ENCODE measurements around the gene LEPR.

LEPR gene

DNA sequence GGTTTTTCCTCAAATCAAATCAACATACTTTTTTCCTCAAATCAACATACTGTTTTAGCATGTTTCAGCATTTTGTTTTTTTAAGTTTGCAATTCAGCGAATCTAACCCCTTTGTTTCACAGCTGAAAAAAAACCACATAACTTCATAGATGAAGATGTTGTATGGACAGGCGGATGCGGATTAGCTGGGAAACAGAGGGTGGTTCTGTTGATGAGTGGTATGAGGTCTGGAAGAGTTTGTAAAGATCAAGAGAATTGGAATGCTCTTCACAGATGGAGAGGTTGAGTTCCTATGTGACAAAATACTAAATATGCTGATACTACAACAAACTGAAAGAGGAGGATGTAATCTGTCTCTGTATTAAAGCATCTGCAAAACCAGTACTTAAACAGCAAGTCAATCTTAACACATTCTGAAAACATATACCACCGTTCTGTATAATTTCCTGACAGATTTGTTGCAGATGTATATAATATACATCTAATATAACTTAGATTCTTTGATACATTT, 10.6 kb upstream of the LEPR start:
- no peak for DNase-seq

GRCh38 chr1:65412256-65412983, 8.0 kb upstream of the LEPR start:
- DNase-seq: no peak

GRCh38 chr1:65412984-65413375, 7.5 kb upstream of the LEPR start:
- DNase-seq: no peak

- no peak for DNase-seq
Measured at GRCh38 chr1:65414538-65414937, 5.9 kb upstream of the LEPR start.

DNA sequence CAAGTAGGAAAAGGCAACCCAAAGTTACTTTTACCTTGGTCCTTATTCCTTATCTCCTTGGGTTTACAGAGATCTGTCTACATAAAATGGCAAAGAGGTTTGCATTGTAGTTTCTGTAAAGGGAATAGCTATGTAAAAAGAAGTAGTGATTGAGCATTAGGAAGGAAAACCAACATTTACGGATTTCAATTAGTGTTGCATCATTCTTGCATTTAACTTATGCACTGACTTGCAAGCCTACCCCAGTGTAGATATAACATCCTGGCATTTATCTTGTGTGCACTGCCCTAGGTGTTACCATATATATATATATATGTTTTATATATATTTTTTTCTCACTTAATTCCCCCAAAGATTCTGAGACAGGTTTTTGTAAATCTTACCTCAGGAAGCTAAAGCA, 3.7 kb upstream of the LEPR start:
- no peak for DNase-seq

- no peak for DNase-seq
Measured at GRCh38 chr1:65417729-65418128, 2.7 kb upstream of the LEPR start.

GRCh38 chr1:65418522-65419185, 1.8 kb upstream of the LEPR start:
- DNase-seq: no peak

GRCh38 chr1:65419681-65420589, 533 bp upstream of the LEPR start:
- DNase-seq: peak; percentile 94

GRCh38 chr1:65421351-65422025, 1.0 kb downstream of the LEPR start:
- no peak for DNase-seq

DNA sequence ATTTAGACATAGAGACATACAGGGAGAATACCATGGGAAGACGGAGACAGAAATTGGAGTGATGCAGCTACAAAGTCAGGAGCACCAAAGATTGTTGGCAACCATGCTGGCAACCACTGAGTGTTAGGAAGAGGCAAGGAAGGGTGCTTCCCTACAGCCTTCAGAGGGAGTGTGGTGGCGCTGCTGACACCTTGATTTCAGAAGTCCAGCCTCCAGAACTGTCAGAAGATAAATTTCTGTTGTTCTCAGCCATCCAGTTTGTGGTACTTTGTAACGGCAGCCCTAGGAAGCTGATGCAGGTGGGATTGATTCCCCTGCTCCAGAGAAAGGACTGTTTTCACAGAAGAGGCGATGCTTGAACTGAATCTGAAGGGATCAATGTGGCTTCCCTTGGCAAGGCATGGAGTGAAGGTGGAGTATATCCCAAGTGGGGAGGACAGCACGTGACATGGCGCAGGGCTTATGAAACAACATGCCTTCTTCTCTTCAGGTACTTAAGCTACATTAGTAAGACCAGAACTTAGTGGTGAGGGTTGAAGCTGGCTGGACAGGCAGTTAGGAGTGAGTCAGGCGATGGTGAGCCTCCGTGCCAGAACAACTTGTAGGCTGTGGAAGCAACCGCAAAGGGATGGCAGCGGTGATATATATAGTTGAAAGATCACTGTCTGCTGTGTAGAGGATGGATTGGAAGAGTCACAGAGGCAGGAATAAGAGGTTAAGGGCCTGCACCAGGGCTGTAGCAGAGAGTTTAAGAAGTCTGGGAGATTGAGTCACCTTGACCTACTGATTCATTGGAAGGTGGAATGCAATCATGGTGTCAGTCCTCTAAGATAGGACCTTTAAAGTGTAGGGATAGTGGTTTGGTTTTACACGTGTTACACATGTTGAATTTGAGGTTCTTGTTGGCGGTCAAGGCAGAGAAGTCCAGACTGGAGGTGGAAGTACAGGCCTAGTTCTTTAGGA, 2.1 kb downstream of the LEPR start:
- no peak for DNase-seq

DNA sequence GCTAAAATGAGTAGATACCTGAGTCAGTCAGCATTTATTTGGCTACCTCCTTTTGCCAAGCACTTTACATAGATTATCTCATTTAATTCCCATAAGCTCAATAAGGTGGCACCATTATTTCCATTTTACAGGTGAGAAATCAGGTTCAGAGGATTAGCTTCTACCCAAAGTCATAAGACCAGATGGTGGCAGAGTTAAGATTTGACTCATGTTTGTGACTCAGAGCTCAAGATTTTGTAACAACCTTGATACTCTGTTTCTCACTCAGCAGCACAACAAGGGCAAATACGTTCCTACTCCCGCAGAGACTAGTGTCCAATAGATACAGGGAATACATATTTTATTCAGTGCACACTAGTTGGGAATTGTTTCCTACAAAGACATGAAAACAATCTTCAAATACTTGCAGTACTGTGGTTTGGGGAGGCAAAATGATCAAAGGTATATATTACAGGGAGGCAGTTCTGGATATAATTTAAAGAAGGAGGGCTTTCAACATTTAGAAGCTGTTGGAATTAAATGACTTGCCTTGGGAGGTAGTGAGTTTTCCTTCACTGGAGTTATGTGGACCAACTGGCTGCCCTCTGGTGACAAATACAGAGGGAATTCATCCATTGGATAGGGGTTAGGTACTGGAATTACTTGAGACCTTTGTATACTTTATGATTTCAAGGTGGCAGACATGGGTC, 3.6 kb downstream of the LEPR start:
- no peak for DNase-seq

DNA sequence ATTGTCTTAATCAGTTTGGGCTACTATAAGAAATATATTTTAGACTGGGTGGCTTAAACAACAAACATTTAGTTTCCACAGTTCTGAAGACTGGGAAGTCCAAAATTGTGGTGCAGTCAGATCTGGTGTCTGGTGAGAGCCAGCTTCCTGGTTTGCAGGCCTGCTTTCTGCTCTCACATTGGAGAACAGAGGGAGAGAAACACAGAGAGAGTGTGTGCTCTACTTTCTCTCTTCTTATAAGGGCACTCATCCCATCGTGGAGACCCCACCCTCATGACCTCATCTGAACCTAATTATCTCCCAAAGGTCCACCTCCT, 4.1 kb downstream of the LEPR start:
- no peak for DNase-seq

DNA sequence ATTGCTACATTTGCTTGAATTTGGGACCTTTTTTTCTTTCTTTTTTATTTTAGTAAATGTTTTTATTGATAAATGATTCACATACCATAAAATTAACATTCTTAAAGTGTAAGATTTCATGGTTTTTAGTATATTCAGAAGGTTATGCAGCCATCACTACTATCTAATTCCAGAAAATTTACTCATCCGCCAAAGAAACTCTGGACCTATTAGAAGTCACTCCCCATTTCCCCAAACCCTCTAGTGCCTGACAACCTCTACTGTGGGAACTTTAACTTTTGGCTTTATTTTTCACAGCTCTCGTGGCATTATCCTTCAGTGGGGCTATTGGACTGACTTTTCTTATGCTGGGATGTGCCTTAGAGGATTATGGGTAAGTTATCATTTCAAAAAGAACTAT, 4.5 kb downstream of the LEPR start:
- no peak for DNase-seq

DNA sequence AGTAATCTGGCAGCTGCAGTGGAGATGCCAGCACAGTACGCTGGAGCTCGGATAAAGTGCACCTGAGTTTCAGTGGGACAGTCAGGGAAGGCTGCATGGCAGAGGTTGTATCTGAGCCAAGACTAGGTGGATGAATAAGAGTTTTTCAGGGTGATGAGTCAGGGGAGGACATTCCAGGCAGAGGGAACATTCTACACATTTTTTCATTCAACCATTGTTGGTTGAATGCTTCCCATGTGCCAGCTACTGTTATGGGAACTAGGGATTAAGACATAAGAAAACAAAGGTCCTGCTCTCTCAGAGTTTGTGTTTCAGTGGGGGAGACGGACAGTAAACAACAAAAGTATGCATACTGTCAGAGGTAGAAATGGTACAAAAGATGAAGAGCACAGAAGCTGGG, 5.2 kb downstream of the LEPR start:
- no peak for DNase-seq

DNA sequence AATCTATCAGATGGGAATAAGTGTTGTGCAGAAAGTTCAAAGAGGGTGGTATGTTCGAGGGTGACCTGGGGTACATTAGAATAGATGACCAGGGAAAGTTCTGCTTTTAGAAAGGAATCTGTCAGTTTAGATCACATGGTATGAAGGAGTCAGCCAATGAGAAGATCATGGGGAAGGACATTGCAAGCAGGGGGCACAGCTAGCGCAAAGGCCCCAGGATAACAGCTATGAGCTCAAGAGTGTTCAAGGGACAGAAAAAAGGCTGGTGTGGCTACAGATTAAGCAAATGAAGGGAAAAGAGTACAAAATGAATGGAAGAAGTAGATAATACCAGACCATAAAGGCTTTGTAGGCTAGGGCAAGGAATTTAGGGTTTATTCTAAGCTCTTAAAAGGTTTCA, 8.6 kb downstream of the LEPR start:
- DNase-seq: no peak

GRCh38 chr1:65429806-65430205, 9.3 kb downstream of the LEPR start:
- no peak for DNase-seq

- peak; percentile 21 for DNase-seq
Measured at GRCh38 chr1:65431111-65431705, 10.7 kb downstream of the LEPR start.

- no peak for DNase-seq
Measured at GRCh38 chr1:65432918-65433317, 12.4 kb downstream of the LEPR start.

GRCh38 chr1:65434255-65434654, 13.8 kb downstream of the LEPR start:
- no peak for DNase-seq

DNA sequence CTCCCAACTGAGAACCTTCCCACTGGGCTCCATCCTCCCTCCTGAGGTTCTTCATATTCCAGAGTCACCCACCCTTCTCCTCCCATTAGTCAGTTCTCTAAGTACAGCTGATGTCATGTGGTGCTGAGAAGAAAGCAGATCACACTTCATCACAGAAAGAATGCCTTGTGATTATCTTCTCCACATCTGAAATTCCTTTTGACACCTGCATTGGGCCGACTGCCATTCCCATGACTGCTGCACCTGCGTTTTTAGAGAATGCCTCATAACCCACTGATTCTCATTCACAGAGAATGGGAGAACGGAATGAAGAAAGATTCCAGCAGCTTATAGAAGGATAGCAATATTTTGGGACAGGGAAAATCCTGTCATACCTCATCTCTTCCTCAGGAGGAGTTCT, 14.3 kb downstream of the LEPR start:
- no peak for DNase-seq

GRCh38 chr1:65435987-65436386, 15.5 kb downstream of the LEPR start:
- no peak for DNase-seq
